NCI-H2107 (cell line): ENCODE data around the gene CNIH2.
"Not testable (repeated sequence)": the region's sequence is repeated elsewhere in the genome, so short reads cannot be mapped to it uniquely, and the experiment has no call there.

Experiments
- DNase-seq: peaks from one replicate; lab custom pipeline; 2025; lab: John Stamatoyannopoulos, UW

Gene CNIH2

DNA sequence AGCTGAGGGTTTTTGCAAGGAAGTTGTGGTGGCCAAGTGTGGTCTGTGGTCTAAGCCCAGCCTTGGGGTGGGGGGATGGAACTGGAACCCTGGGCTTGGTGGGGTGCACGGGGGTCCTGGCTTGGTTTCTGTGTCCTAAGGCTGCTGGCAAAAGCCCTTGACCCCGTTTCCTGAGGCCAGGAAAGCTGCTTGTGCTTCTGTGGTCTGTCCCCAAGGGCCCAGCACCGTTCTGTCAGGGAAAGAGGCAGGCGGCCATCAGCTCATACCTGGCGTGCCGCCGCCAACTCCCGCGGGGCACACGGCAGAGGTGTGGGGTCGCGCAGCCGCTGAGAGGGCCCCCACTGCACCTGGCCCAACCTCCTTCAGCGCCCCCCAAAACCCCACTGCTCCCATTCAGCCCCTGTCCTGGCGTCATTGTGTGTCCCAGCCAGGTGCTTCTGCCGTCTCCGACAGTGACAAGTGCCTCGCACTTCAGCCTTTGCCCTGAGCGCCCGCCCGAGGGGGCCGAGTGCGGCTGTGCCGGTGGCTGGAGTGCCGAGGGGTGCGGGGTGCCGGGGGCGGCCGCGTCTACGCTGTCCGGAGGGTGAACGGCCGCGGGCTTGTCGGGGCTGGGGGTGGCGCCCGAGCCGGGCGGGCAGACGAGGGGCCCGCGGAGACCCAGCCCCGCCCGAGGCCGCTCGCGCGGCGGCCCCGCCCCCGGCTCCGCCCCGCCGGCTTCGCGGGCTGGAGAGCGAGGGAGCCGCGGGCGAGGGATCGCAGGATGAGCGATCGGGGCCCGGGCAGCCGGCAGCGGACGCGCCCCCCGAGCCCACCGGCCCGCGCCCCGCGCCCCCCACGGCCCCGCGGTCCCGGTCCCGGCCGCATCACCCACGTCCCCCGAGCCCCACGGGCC is at the start of gene CNIH2:
CNIH2 (plus strand) TSS at position 705 of the 892 bp plus-strand sequence. CDS start 282 bp downstream, outside the sequence.
- no peak for DNase-seq

DNA sequence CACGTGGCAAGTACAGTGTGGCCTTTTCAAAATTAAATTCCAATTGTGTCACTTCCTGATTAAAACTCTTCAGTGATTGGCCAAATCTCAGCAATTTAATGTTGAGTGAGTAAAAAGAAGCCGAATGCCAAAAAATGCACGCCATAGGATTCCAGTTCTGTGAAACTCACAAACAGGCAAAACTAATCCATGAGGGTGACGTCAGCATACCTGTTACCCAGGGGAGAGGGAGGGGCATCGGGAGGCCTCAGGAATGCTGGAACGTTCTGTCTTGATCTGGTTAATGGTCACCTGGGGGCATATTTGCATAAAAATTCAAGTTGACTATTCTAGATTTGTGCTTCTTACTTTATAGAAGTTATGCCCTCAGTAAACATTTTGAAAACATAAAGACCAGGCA is 49.5 kb upstream of the CNIH2 start:
- DNase-seq = no peak

DNA sequence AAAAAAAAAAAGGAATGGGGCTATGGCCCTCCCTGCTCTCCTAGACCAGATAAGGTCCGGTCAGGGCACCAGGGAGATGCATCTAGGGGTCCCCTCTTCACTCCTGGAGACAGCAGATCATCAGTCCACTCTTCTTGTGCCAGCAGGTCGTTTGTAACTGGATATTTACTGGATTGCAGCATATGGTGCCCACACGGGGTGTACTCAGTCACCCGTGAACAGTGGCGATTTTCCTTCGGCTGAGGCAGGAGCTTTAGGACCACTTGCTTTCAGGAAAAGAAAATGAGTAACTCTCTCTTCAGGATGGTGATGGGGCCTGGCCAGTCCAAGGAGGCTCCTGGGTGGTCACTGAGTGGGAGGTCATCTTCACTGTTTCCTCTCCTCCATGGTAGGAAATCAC is 47.8 kb upstream of the CNIH2 start:
- DNase-seq = no peak

DNA sequence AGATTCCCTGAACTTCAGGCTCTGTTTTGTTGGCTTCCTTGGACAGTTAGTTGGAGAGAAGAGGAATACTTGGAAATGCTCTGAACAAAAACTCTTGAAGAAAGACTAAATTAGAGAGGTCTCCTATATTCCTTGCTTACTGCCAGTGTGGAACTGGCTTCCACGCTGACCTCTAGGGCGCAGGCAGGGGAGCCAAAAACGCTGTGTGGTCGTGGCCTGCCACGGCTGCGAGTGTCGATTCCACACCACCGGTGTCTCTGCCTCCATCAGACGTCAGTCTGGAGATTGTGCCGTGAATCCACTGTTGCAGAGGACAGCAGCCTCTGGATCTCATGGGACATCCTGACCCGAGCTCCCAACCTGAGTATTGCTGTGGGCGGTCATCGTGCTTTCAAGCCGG is 47.0 kb upstream of the CNIH2 start:
- DNase-seq = no peak

DNA sequence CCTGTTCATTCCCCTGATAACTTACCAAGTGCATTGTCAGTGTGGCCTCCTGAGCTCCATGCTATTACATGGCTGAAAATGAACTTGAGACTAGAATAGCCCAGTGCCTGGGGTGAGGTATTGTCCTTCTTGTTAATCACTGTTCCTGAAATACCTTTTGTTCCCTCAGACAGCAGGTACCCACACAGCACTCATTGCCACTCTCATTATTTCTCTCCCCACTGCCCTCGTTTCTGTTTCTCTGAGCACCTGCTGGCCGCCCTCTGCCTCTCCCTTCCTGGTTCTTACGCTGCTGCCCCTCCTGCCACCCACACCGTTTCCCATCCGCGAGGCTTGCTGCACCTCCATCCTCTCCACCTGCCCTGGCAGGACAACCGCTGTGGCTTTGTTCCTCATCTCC is 46.4 kb upstream of the CNIH2 start:
- DNase-seq = peak; percentile 62

DNA sequence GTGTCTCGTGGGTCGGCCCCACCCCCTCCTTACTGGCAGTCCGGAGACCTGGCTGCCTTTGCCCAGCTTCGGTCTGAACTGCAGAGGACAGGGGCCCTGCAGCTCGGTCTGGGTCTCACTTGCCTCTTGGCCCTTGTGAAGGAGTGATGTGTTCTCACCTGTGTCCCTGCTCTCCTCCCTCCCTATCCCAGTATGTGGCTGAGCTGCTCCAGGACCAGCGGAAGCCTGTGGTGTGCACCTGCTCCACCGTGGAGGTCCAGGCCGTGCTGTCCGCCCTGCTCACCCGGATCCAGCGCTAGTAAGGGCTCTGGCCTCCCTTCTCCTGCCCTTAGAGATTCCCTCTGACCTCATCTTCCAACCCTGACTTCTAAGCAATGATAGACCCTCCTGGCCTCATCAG is 45.2 kb upstream of the CNIH2 start:
- DNase-seq = no peak

DNA sequence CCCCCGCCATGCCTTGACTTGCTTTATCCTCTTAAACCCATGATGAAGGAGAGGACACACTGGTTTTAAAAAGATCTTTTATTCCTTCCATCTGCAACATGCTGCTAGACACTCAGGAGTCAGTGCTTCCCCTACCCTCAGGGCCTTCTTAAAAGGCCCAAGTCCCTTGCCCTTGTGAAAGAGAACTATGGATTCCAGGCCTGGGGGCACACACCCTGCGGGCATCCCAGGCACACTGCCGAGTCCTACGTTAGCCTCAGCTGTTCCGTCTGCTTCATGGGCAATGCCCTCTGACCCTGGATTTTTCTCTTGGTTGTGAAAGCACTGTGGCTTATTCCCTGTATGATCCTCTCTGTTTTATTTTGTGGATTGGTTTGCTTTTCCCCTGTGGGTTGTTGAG is 44.7 kb upstream of the CNIH2 start:
- DNase-seq = no peak

DNA sequence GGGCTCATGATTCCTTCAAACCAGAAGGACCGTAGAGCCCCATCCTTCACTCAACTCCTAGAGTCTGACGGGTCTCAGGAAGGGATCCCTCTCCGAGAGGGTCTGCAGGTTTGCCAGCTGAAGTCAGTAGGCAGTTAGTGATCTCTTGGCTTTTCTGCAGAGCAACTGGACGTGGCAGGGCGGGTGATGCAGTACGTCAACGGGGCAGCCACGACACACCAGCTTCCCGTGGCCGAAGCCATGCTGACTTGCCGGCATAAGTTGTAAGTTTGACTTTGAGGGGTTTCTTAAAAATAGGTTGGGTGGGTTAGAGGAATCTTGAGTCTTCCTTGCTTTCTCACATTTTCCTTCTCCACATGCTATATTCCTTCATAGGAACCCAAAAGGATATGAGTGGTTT is 42.8 kb upstream of the CNIH2 start:
- DNase-seq = no peak

DNA sequence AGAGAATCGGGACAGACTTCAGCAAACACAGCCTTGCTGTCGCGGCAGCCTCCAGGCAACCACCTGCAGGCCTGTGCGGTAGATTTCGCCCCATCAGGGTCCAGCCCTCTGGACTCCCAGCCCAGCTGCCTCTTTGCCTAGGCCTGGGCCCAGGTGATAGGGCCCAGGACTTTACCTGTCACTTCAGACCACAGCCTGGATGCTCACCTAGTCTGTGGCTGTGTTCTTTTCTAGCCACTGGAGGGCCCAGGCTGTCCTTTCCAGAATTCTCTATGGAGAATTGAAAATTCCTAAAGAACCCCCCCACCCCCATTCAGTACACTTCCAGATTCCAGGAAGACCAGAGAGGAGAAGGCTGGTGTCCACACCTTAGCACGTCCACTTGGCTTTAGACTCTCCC is 40.1 kb upstream of the CNIH2 start:
- DNase-seq = no peak

DNA sequence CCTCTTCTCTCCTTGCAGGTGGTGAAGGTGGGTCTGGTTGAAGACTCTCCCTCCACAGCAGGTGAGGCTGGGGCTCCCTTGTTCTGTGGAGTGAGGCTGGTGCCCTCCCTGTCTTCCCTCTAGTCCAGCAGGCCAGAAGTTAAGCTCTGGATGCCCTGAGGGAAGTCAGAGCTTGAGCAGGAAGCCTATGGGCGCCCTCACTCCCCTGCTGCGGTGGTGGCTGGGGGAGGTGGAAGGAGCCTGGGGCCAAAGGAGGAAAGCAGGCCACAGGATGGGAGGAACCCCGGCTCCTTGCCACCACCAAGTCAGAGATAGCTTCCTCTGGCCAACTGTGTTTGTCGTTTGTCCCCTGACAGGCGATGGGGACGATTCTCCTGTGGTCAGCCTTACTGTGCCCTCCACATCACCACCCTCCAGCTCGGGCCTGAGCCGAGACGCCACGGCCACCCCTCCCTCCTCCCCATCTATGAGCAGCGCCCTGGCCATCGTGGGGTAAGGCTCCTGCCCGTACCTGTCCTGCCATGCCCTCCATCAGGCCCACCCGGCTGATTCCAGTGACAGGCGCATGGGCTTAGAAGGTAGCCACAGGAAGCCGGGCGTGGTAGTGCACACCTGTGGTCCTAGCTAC is 39.1 kb upstream of the CNIH2 start:
- no peak for DNase-seq

DNA sequence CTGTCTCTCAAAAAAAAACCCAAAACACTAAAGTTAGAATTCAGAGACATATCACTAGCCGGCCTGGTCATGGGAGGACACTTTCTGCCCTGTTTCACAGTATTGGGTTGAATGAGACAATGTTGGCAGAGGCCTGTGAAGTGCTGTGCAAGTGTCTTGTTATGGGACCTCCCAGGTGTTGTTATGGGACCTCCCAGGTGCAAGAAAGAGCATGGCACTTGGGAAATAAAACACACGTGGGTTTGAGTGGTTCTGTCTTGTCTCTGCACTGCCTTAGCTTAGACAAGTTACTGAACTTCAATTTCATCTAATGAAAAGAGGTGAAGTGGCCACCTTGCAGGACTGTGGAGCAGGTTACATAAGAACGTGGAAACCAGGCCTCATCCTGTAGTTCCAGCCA is 38.5 kb upstream of the CNIH2 start:
- DNase-seq = no peak

DNA sequence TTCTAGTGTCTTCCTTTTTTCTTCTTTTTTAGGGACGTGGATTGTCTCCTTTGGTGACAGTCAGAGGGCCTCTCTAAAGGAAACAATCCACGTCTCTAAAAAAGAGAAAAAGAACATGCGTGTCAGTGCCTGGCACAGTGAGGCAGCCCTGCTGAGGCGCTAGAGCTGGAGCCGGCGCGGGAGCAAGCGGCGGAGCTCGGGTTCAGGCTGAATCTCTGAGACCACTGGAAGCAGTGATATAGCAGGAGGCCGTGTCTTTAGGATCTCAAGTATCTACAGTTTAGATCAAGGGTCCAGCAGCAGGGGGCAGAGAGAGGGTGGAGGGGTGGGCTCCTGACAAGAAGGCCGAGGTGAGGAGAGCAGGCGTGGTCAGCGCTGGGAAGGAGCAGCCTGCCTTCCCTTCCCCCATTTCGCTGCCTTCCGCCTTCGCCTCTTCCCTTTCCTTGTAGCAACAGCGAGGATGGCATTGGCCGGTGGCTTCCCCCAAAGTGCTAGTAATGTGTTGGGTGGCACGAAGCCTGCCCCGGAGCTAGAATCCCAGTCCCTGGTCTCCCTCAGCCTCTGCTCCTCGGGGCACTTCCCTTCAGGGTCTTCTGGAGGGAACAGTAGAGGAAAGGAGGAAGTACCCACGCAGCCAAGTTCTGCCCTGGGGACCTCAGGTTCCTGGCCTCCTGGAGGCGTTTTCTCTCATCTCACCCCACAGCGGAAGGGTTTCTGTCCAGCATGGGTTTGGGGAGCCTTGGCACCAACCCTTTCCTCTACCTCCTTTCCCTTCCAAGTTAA is 37.8 kb upstream of the CNIH2 start:
- DNase-seq = no peak

DNA sequence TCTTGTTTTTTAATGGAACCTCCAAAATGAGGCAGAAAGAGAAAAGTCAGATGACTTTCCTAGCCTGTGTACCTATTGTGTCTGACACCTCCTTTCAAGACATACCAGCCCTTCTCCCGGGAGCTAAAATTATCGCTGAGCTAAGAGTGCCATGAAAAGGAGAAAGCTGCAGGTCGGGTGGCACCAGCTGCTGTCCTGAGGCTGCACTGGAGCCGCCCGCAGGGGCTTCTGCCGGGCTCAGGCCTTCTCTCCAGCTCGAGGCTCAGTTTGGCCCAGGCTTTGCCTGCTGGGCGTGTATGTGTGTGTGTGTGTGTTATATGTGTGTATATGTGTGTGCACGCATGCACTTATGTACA is 37.2 kb upstream of the CNIH2 start:
- no peak for DNase-seq

DNA sequence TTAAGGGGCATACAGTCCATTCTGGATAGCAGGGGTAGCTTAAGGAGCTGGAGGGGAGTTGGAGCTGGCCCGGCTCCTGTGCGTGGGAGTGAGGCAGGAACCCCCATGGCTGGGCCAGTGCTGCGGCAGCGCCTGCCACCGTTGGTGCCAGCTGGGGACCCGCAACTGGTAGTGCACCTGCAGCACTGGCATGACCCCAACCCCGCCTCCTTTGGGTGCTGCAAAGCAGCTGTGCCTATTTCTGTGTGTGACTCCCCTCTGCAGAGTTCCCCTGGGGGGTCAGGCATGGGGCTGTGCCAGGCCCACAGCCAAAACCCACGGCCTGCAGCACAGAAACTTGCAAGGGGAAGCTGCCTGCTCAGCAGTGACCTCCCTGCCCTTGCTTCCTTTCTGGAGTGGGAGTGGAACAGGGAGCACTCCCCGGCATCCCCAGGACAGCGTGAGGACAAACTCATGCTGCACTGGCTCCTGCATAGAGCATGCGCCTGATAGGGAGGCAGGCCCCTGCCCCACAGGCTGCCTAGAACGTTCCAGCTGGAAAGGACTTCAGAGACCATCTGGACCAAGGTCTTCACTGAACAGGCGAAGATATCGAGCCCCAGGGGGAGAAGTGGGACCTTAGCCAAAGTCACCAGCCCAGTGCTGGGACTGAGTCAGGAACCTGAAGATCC is 35.7 kb upstream of the CNIH2 start:
- no peak for DNase-seq

DNA sequence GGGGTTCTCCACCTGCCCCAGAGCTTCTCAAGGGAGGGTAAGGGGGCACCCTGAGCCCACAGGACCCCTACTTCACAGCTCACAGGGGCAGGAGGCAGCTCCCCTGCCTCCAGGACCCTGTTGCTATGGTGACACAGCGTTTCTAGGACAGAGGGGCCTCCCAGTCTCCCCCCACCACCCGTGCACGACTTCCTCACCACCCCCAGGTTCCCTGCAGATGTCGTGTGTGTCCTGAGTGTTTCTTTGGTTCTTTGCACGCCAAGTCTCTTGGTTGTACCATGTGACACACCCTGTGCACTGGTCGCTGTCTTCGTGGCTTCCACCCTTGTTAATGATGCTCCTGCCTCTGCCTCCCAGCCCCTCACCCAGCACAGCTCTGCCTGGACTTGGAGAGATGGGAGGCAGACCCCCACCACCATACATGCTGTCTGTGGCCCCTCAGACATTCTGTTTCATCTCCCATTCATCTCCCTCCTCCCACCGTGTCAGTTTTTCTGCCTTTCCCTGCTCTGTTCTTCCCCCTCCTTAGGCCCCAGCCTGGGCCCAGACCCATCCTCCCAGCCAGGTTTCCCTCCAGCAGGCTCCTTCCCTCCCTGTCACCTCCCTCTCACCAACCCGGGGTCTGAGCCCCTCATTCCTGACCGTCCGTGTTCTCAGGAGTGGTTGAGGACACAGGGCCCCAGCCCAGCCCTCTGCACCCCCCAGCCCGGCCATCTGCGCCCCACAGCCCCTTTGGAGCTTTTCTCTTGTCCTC is 34.0 kb upstream of the CNIH2 start:
- no peak for DNase-seq

DNA sequence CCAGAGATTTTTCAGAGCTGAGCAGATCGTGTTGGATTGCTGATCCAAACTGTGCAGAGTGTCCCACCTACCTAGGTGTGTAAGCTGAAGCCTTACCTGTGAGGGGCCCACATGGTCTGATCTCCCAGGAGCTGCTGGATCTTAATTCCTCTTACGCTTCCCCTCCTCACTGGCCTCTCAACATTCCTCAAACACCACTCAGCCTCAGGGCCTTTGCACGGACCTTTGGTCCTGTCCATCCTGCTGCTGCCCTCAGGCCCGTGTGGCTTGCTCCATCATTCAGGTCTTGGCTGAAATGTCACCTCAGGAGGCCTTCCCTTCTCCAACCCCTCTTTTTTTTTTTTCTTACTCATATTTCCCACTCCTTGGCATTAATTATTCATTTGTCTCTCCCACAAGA is 30.7 kb upstream of the CNIH2 start:
- DNase-seq = no peak

DNA sequence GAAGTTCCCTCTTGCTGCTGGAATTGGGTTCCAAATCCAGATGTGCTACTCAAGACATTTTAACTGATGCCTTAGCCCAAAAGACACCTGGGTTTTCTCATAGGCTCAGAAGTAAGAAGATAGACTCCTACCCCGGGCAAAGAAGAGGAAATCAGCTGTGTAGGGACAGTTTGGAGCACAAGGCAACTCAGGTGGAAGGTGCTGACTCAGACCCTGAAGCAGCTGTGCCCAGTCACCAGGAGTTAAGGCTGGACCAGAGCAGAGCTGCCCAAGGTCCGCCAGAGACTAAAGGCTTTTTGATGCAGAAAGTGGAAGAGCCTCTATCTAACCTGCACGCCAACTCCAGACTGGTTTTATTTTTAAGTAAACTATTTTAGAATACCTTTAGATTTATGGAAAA is 30.2 kb upstream of the CNIH2 start:
- no peak for DNase-seq

DNA sequence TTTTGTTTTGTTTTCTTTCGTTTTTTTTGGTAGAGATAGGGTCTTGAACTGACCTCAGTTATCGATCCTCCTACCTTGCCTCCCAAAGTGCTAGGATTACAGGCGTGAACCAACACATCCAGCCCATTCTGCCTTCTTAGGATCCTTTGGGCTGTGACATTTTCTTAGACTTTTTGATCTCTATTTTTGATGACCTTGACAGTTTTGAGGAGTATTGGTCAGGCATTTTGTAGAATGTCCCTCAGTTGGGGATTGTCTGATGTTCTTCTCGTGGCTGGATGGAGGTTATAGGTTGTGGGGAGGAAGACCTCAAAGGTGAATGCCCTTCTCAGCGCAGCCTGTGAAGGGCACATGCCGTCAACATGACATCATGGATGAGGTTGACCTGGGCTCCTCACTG is 29.1 kb upstream of the CNIH2 start:
- no peak for DNase-seq

DNA sequence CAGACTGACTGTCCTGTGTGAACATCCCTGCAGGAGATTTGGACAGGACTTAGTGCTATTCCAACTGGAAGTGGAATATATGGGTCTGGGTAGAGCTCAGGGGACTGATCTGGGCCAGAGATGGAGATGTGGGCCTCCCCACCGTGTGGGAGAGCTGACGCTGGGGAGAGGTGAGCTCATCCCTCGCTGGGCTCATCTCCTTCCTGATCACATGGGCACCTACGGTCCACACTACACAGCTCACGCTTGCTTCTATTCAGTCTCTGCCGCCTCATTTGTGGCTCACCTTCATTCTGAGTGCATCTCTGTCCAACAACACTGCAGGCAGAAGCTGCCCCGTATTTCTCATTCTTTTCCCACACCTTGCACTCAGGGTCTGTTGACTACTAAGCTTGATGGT is 26.2 kb upstream of the CNIH2 start:
- no peak for DNase-seq

DNA sequence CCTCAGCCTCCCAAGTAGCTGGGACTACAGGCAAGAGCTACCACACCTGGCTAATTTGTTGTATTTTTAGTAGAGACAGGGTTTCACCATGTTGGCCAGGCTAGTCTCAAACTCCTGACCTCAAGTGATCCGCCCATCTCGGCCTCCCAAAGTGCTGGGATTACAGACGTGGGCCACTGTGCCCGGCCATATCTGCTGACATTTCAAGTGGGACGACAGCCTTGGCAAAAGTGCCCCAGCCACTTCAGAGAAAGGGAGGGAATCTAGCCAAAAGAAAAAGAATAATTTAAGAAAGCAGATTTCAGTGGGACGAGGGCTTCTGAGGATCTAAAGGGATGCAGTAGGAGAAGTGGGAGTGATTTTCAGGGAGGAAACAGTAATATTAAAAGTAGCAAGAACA is 24.9 kb upstream of the CNIH2 start:
- not testable (repeated sequence) for DNase-seq

DNA sequence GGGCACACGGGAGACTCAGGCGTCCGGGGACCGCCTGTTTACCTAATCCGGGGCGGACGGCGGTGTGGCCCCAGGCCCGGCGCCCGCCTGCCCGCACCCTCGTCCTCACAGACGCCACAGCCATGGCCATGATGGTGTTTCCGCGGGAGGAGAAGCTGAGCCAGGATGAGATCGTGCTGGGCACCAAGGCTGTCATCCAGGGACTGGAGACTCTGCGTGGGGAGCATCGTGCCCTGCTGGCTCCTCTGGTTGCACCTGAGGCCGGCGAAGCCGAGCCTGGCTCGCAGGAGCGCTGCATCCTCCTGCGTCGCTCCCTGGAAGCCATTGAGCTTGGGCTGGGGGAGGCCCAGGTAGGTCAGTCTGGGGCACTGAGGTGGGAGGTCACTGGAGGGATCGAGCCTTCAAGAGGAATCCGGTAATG is 19.5 kb upstream of the CNIH2 start:
- DNase-seq = no peak

DNA sequence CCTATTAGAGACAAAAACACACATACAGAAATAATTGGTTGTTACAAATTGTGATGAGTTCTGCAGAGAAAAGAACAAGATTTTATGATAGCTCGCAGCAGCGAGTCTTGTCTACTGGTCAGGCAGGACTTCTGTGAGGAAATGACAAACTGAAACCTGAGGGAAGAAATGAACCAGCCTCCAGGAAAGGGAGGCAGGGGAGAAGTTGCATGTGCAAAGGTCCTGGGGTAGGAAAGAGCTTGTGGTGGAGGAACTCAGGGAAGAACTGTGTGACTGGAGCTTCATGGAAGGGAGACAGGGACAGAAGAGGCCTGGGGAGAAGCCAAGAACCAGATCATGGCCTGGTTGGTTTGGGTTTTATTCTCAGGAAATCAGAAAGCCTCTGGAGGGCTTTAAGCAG is 18.8 kb upstream of the CNIH2 start:
- no peak for DNase-seq
